Gastroesophageal sphincter (tissue), 4 donors: ENCODE results near the gene PSAPL1. TPM values are rescaled to one million over a fixed set of nuclear protein-coding genes. Genes with fewer than 3 reads are reported as not detected.

Experiments
- ATAC-seq: fragments of 150-250 bp; one replicate; pipeline ENCODE4 v1.9.1; 2016; ENCODE audit warnings: mild to moderate bottlenecking, moderate library complexity
- H3K27ac ChIP-seq, 4 donors: fragments of 200-600 bp; sonication (generic) in 3 of 4; 1 replicate in 3 of 4; 2 replicates in 1 of 4; pipeline ENCODE4 v1.5.1; 2016 to 2019
- H3K27me3 ChIP-seq: fragments of 200-600 bp; sonication (generic); one replicate; pipeline ENCODE4 v1.5.1; 2019
- H3K36me3 ChIP-seq, 2 donors: fragments of 200-600 bp; sonication (generic); one replicate each; pipeline ENCODE4 v1.5.1; 2019; ENCODE audit warnings: control low read depth in 1 of 2
- H3K4me1 ChIP-seq, 3 donors: fragments of 200-600 bp; sonication (generic); 1 replicate in 2 of 3; 2 replicates in 1 of 3; pipeline ENCODE4 v1.5.1; 2016 to 2019; ENCODE audit warnings: control low read depth in 2 of 3
- H3K4me3 ChIP-seq, 2 donors: fragments of 200-600 bp; sonication (generic); one replicate each; pipeline ENCODE4 v1.5.1; 2019; ENCODE audit warnings: mild to moderate bottlenecking in 1 of 2, moderate library complexity in 1 of 2
- H3K9me3 ChIP-seq, 3 donors: fragments of 200-600 bp; sonication (generic); one replicate each; pipeline ENCODE4 v1.5.1; 2017 to 2019; ENCODE audit warnings: control low read depth in 2 of 3
- CTCF ChIP-seq, 4 experiments: fragments of 200-600 bp in 2 of 4; fragments of 450-650 bp in 2 of 4; sonication (generic) in 1 of 4; IDR thresholded peaks; one replicate each; pipeline ENCODE4 v1.5.1; 2017 to 2019; ENCODE audit warnings: antibody characterized with exemption in 4 of 4, mild to moderate bottlenecking in 2 of 4, moderate library complexity in 2 of 4
- EP300 ChIP-seq: sonication (generic); formaldehyde crosslinking; IDR thresholded peaks from one replicate; pipeline ENCODE4 v1.6.1; 2017; ENCODE audit warnings: antibody characterized with exemption, mild to moderate bottlenecking
- POLR2A ChIP-seq, 2 donors: fragments of 450-650 bp; IDR thresholded peaks; one replicate each; pipeline ENCODE4 v1.6.1; 2017; ENCODE audit warnings: antibody characterized with exemption in 2 of 2, mild to moderate bottlenecking in 2 of 2, moderate library complexity in 1 of 2
- POLR2AphosphoS5 ChIP-seq: sonication (generic); formaldehyde crosslinking; IDR thresholded peaks from one replicate; pipeline ENCODE4 v1.6.1; 2017; ENCODE audit warnings: antibody characterized with exemption
- whole genome bisulfite sequencing, 2 donors: methylation state at CpG; one replicate each; pipeline ENCODE4 v1.1.5; 2018; ENCODE audit warnings: low coverage in 1 of 2; 5-methylcytosine and 5-hydroxymethylcytosine counted together
- total RNA-seq, 4 donors: library from RNA; depleted of rRNA; stranded (reverse); fragments of >200 nt; gene quantifications; one replicate each; pipeline ENCODE4 v1.1.0, GENCODE V29; 2016

The PSAPL1 gene
- total RNA-seq, 4 donors from 2014 or later: 0.15 TPM; not detected in 3

DNA sequence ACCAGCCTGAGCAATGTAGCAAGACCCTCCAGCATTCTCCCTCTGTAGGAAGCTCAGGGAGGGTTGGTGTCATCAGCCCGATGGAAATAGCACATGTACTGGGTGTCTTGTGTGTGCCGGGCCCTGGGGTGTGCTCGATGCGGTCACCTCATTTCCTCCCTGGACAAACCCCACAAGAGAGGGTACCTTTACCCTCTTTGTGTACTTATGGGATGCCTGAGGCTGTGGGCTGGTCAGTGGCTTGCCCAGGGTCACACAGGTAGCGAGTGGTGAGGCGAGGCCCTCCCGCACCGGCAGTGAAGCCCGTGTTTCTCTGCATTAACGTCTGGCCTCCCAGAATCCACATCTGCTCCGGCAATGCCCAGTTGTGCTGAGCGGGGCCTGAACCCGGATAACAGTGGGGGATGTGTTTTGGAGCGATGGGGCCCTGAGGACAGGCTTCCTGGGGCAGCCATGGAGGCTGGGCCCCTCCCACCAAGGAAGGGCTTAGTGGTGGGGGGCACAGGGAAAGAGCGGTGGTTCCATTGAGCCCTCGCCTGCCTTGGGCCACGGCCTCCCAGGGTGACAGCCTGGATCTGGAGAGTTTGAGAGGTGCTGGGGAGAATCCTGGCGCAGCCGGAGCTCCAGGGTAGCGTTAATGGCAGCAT is 8.1 kb downstream of the PSAPL1 start:
- Histone ChIP-seq H3K27me3 (no peaks in the 10 kb centered on the region), H3K27ac (no peak overlapping the region), H3K4me1 (no peaks in the 10 kb centered on the region), H3K36me3 (no peaks in the 10 kb centered on the region), H3K9me3 (no peaks in the 10 kb centered on the region), H3K4me3 (no peak overlapping the region)
- no peak for ATAC-seq
- no CpG with 5 or more reads among the region's 20 CpGs for WGBS, 2 donors
- TF ChIP-seq EP300: no peak
- no peak for TF ChIP-seq POLR2AphosphoS5
- TF ChIP-seq CTCF (IDR thresholded peaks at IDR 0.05): no peak
- TF ChIP-seq POLR2A (IDR thresholded peaks at IDR 0.05): no peak

- WGBS, 2 donors: 93% methylated on average over 3 of the region's 28 CpGs; no CpG with 5 or more reads in 1 of the 2 donors
Observed at GRCh38 chr4:7425591-7426468, 8.9 kb downstream of the PSAPL1 start.

DNA sequence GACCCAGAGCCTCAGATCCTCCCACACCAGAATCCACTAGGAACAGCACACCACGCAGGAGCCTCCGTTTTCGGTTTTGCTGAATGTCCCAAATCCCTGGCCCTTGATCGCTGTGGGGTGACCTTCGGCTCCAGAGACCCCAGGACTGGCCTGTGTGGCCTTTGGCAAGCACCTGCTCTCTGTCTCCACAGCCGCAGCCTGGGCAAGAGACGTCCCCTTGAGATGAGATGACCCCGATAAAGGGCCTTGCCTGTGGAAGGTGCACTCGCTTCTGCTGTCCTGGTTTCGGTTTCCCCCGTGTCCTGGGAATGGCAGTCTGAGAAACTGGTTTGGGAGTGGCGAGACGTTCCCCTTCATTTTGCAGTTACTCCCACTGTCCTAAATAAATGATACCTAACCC is 9.6 kb downstream of the PSAPL1 start:
- Histone ChIP-seq H3K9me3 (no peaks in the 10 kb centered on the region), H3K27me3 (no peaks in the 10 kb centered on the region), H3K27ac (no peak overlapping the region), H3K36me3 (no peaks in the 10 kb centered on the region), H3K4me3 (no peak overlapping the region), H3K4me1 (peaks cover 0 to 9% (median 0%) of the 10 kb centered on the region in 3 donors)
- no peak for TF ChIP-seq POLR2A (IDR thresholded peaks at IDR 0.05)
- 78 to 92% methylated on average over 6 to 8 of the region's 13 CpGs for WGBS, 2 donors
- ATAC-seq: no peak

More at GRCh38 chr4:7425591-7426468, 8.9 kb downstream of the PSAPL1 start:
- H3K27me3 ChIP-seq: no peaks in the 10 kb centered on the region
- peaks cover 0 to 2% (median 0%) of the 10 kb centered on the region in 3 donors for H3K4me1 ChIP-seq
- no peak overlapping the region for H3K4me3 ChIP-seq
- no peaks in the 10 kb centered on the region for H3K9me3 ChIP-seq
- H3K36me3 ChIP-seq: no peaks in the 10 kb centered on the region
- no peak for ATAC-seq
- TF ChIP-seq EP300 (no peak), POLR2AphosphoS5 (no peak), CTCF (IDR thresholded peaks at IDR 0.05) (no peak)
- no peak overlapping the region for H3K27ac ChIP-seq

- WGBS, 2 donors: no CpG with 5 or more reads among the region's 18 CpGs
- no peak for ATAC-seq
Observed at GRCh38 chr4:7424553-7425111, 10.1 kb downstream of the PSAPL1 start.

More at GRCh38 chr4:7424553-7425111, 10.1 kb downstream of the PSAPL1 start:
- no peak for TF ChIP-seq EP300
- no peak for TF ChIP-seq POLR2AphosphoS5
- TF ChIP-seq CTCF (IDR thresholded peaks at IDR 0.05): no peak
- no peak for TF ChIP-seq POLR2A (IDR thresholded peaks at IDR 0.05)
- Histone ChIP-seq H3K27me3 (no peaks in the 10 kb centered on the region), H3K36me3 (no peaks in the 10 kb centered on the region), H3K27ac (no peak overlapping the region), H3K4me3 (no peak overlapping the region), H3K9me3 (no peaks in the 10 kb centered on the region), H3K4me1 (peaks cover 0 to 13% (median 0%) of the 10 kb centered on the region in 3 donors)
